Astrocyte (in vitro differentiated cells and primary cell): ENCODE measurements around the gene LARGE1. TPM values are rescaled to one million over a fixed set of nuclear protein-coding genes. Genes with fewer than 3 reads are reported as not detected.

ENCODE experiments used
- DNase-seq: peaks from one replicate; pipeline ENCODE4 v3.0.0-alpha.2; 2010; ENCODE audit warnings: low read depth
- FAIRE-seq: peaks from 2 replicates; lab custom pipeline; 2011; peaks lifted over from hg19 to GRCh38; lab: Jason Lieb, UNC
- H2AFZ ChIP-seq: 2 replicates; pipeline ENCODE4 v1.6.0; 2012; ENCODE audit warnings: low read depth, low read length, inconsistent platforms
- H3K27ac ChIP-seq: 2 replicates; pipeline ENCODE4 v1.5.1; 2011; ENCODE audit warnings: low read depth, low read length, inconsistent platforms
- H3K27me3 ChIP-seq: 2 replicates; pipeline ENCODE4 v1.6.0; 2011; ENCODE audit warnings: low read length, inconsistent platforms; ENCODE audit not compliant: insufficient read depth
- H3K36me3 ChIP-seq: 2 replicates; pipeline ENCODE4 v1.5.1; 2011; ENCODE audit warnings: low read length, inconsistent platforms; ENCODE audit not compliant: insufficient read depth
- H3K4me1 ChIP-seq: 2 replicates; pipeline ENCODE4 v1.5.1; 2011; ENCODE audit warnings: low read length, inconsistent platforms; ENCODE audit not compliant: insufficient read depth
- H3K4me2 ChIP-seq: 2 replicates; pipeline ENCODE4 v1.6.0; 2012; ENCODE audit warnings: low read length, inconsistent platforms
- H3K4me3 ChIP-seq: 2 replicates; pipeline ENCODE4 v1.5.1; 2011; ENCODE audit warnings: low read depth, mild to moderate bottlenecking, low read length, inconsistent platforms; ENCODE audit not compliant: insufficient read depth
- H3K79me2 ChIP-seq: 2 replicates; pipeline ENCODE4 v1.6.0; 2012; ENCODE audit warnings: mild to moderate bottlenecking, low read length, inconsistent platforms; ENCODE audit not compliant: insufficient read depth
- H3K9ac ChIP-seq: 2 replicates; pipeline ENCODE4 v1.6.0; 2012; ENCODE audit warnings: mild to moderate bottlenecking, low read length, inconsistent platforms
- H3K9me3 ChIP-seq: 2 replicates; pipeline ENCODE4 v1.5.1; 2012; ENCODE audit warnings: low read depth, mild to moderate bottlenecking, low read length, inconsistent platforms; ENCODE audit not compliant: insufficient read depth
- H4K20me1 ChIP-seq: 2 replicates; pipeline ENCODE4 v1.6.0; 2012; ENCODE audit warnings: low read length, inconsistent platforms; ENCODE audit not compliant: insufficient read depth
- H3K27ac Mint-ChIP-seq: one replicate; pipeline ENCODE4 v1.8.0; 2021; ENCODE audit warnings: mild to moderate bottlenecking, mixed read lengths; ENCODE audit not compliant: unreplicated experiment
- H3K27me3 Mint-ChIP-seq: one replicate; pipeline ENCODE4 v1.8.0; 2021; ENCODE audit warnings: low read depth, mixed read lengths; ENCODE audit not compliant: unreplicated experiment
- H3K36me3 Mint-ChIP-seq: one replicate; pipeline ENCODE4 v1.8.0; 2021; ENCODE audit warnings: low read depth, mixed read lengths; ENCODE audit not compliant: unreplicated experiment
- H3K4me1 Mint-ChIP-seq: one replicate; pipeline ENCODE4 v1.8.0; 2021; ENCODE audit warnings: low read depth, mixed read lengths; ENCODE audit not compliant: unreplicated experiment
- H3K4me3 Mint-ChIP-seq: one replicate; pipeline ENCODE4 v1.8.0; 2021; ENCODE audit warnings: mild to moderate bottlenecking, moderate library complexity, mixed read lengths; ENCODE audit not compliant: unreplicated experiment
- H3K9me3 Mint-ChIP-seq: one replicate; pipeline ENCODE4 v1.8.0; 2021; ENCODE audit warnings: mild to moderate bottlenecking, mixed read lengths; ENCODE audit not compliant: unreplicated experiment
- CTCF ChIP-seq: IDR thresholded peaks from 2 replicates; pipeline ENCODE4 v1.5.1; 2011; ENCODE audit warnings: low read depth, mild to moderate bottlenecking, inconsistent platforms, low read length, moderate library complexity; ENCODE audit not compliant: insufficient read depth
- EZH2 ChIP-seq: IDR thresholded peaks from 2 replicates; pipeline ENCODE4 v1.6.1; 2012; ENCODE audit warnings: mild to moderate bottlenecking, low read length, inconsistent platforms; ENCODE audit not compliant: insufficient read depth
- total RNA-seq: library from RNA; stranded (reverse); gene quantifications from 2 replicates; pipeline ENCODE4 v1.2.1, GENCODE V29; 2021

Gene LARGE1
- total RNA-seq, 1 donor from 2014 or later, result 92.6 TPM

- Mint-ChIP-seq H3K27ac (no peak overlapping the region), H3K4me3 (no peak overlapping the region), H3K36me3 (peaks cover 4% of the 10 kb centered on the region), H3K4me1 (peaks cover 9% of the 10 kb centered on the region), H3K27me3 (no peaks in the 10 kb centered on the region), H3K9me3 (no peaks in the 10 kb centered on the region)
- H3K9me3 ChIP-seq, result no peaks in the 10 kb centered on the region
- H3K79me2 ChIP-seq, result no peaks in the 10 kb centered on the region
- H3K27ac ChIP-seq, result no peak overlapping the region
- no peaks in the 10 kb centered on the region for H3K4me1 ChIP-seq
- no peak overlapping the region for H3K9ac ChIP-seq
- no peak overlapping the region for H3K4me2 ChIP-seq
- DNase-seq, result no peak
- H3K4me3 ChIP-seq, result no peak overlapping the region
- H3K27me3 ChIP-seq, result no peaks in the 10 kb centered on the region
- H2AFZ ChIP-seq, result no peak overlapping the region
- peaks cover 9% of the 10 kb centered on the region for H4K20me1 ChIP-seq
- FAIRE-seq, result no peak
- no peaks in the 10 kb centered on the region for H3K36me3 ChIP-seq
- TF ChIP-seq EZH2 (no peak), CTCF (no peak)
Measured at GRCh38 chr22:33510429-33510904, 409.8 kb downstream of the LARGE1 start.

- Mint-ChIP-seq H3K9me3 (no peaks in the 10 kb centered on the region), H3K36me3 (peaks cover 9% of the 10 kb centered on the region), H3K4me3 (no peak overlapping the region), H3K27ac (no peak overlapping the region), H3K27me3 (no peaks in the 10 kb centered on the region), H3K4me1 (peaks cover 2% of the 10 kb centered on the region)
- Histone ChIP-seq H3K4me1 (no peaks in the 10 kb centered on the region), H3K36me3 (no peaks in the 10 kb centered on the region), H4K20me1 (peaks cover 9% of the 10 kb centered on the region), H3K9ac (no peak overlapping the region), H2AFZ (no peak overlapping the region), H3K27me3 (no peaks in the 10 kb centered on the region), H3K79me2 (no peaks in the 10 kb centered on the region), H3K4me3 (no peak overlapping the region), H3K9me3 (no peaks in the 10 kb centered on the region), H3K27ac (no peak overlapping the region), H3K4me2 (no peak overlapping the region)
- no peak for FAIRE-seq
- no peak for DNase-seq
- no peak for TF ChIP-seq EZH2
- TF ChIP-seq CTCF, result no peak
Measured at GRCh38 chr22:33504941-33505625, 415.2 kb downstream of the LARGE1 start.

GRCh38 chr22:33496112-33496511 lies 424.2 kb downstream of the LARGE1 start:
- Histone ChIP-seq H3K9ac (no peak overlapping the region), H3K4me1 (no peaks in the 10 kb centered on the region), H3K27ac (no peak overlapping the region), H4K20me1 (no peaks in the 10 kb centered on the region), H3K79me2 (no peaks in the 10 kb centered on the region), H3K36me3 (no peaks in the 10 kb centered on the region), H3K4me2 (no peak overlapping the region), H3K9me3 (no peaks in the 10 kb centered on the region), H2AFZ (no peak overlapping the region), H3K27me3 (no peaks in the 10 kb centered on the region), H3K4me3 (no peak overlapping the region)
- peaks cover 4% of the 10 kb centered on the region for H3K4me1 Mint-ChIP-seq
- no peak for DNase-seq
- peaks cover 2% of the 10 kb centered on the region for H3K9me3 Mint-ChIP-seq
- H3K36me3 Mint-ChIP-seq, result no peaks in the 10 kb centered on the region
- no peak for FAIRE-seq
- H3K4me3 Mint-ChIP-seq, result no peak overlapping the region
- H3K27ac Mint-ChIP-seq, result no peak overlapping the region
- no peaks in the 10 kb centered on the region for H3K27me3 Mint-ChIP-seq
- TF ChIP-seq CTCF, result no peak
